GM12878 (cell line): ENCODE measurements around the gene CTSL. TPM values are rescaled to one million over a fixed set of nuclear protein-coding genes. Genes with fewer than 3 reads are reported as not detected.

ENCODE experiments used
- ATAC-seq: fragments of 200-7000 bp; cut with Tn5 transposase; 3 replicates; pipeline ENCODE4 v1.9.1; 2020; ENCODE audit warnings: mild to moderate bottlenecking, moderate library complexity
- BruUV-seq: library from RNA; stranded (reverse); fragments of 400-500 nt; replicated peaks from 2 replicates; lab custom pipeline; 2021; lab: Mats Ljungman, UMichigan
- CTCF ChIA-PET: fragments of 300-600 bp; sonication (Branson Sonifier 250); formaldehyde crosslinking; extraction: SDS; loops from one replicate; lab custom pipeline; 2021; ENCODE audit warnings: inconsistent platforms; lab: Yijun Ruan, JAX
- POLR2A ChIA-PET: fragments of 350-600 bp; formaldehyde crosslinking; extraction: SDS; loops from one replicate; lab custom pipeline; 2021; ENCODE audit warnings: inconsistent platforms; lab: Charles Lee
- RAD21 ChIA-PET: fragments of 300-600 bp; sonication (Branson Sonifier 250); formaldehyde crosslinking; loops from one replicate; lab custom pipeline; 2023; ENCODE audit warnings: antibody characterized with exemption; ENCODE audit not compliant: unreplicated experiment; lab: Charles Lee
- SMC1A ChIA-PET: fragments of 300-600 bp; sonication (Branson Sonifier 250); formaldehyde crosslinking; loops from one replicate; lab custom pipeline; 2023; ENCODE audit not compliant: unreplicated experiment, uncharacterized antibody; lab: Charles Lee
- DNase-seq: peaks from one replicate; pipeline ENCODE4 v3.0.0-alpha.2; 2011; ENCODE audit warnings: low read depth, low spot score
- FAIRE-seq: peaks from 3 replicates; lab custom pipeline; 2011; peaks lifted over from hg19 to GRCh38; lab: Jason Lieb, UNC
- H2AFZ ChIP-seq: 2 replicates; pipeline ENCODE4 v1.6.0; 2011; ENCODE audit warnings: low read depth, low read length, control low read depth; ENCODE audit not compliant: control insufficient read depth
- H3K27ac ChIP-seq: 2 replicates; pipeline ENCODE4 v1.5.1; 2011; ENCODE audit warnings: control low read depth; ENCODE audit not compliant: control insufficient read depth, insufficient read depth
- H3K27me3 ChIP-seq, 2 experiments: replicated peaks in 1 of 2; 2 replicates each; pipeline versions ENCODE4 v1.6.0 to v1.6.1; 2011; ENCODE audit warnings: low read length in 1 of 2; ENCODE audit not compliant: control insufficient read depth in 2 of 2, insufficient read depth in 2 of 2
- H3K36me3 ChIP-seq, 2 experiments: 2 replicates each; pipeline ENCODE4 v1.5.1; 2011; ENCODE audit warnings: low read length in 1 of 2; ENCODE audit not compliant: control insufficient read depth in 2 of 2, insufficient read depth in 2 of 2
- H3K4me1 ChIP-seq: 2 replicates; pipeline ENCODE4 v1.6.1; 2011; ENCODE audit warnings: mild to moderate bottlenecking, low read length, moderate library complexity, mixed read lengths; ENCODE audit not compliant: control insufficient read depth, insufficient read depth
- H3K4me2 ChIP-seq: 2 replicates; pipeline ENCODE4 v1.6.0; 2011; ENCODE audit warnings: control low read depth; ENCODE audit not compliant: control insufficient read depth, insufficient read depth
- H3K4me3 ChIP-seq: fragments of 200-600 bp; sonication (generic); 2 replicates; pipeline ENCODE4 v1.5.1; 2016
- H3K79me2 ChIP-seq: 2 replicates; pipeline ENCODE4 v1.6.0; 2011; ENCODE audit warnings: low read length; ENCODE audit not compliant: control insufficient read depth, insufficient read depth
- H3K9ac ChIP-seq: 2 replicates; pipeline ENCODE4 v1.8.0; 2011; ENCODE audit warnings: low read length, control low read depth, mixed read lengths; ENCODE audit not compliant: control insufficient read depth, insufficient read depth
- H3K9me3 ChIP-seq: replicated peaks from 3 replicates; pipeline ENCODE4 v1.5.1; 2011; ENCODE audit warnings: mild to moderate bottlenecking, low read length; ENCODE audit not compliant: control insufficient read depth, insufficient read depth
- H4K20me1 ChIP-seq: 2 replicates; pipeline ENCODE4 v1.6.0; 2011; ENCODE audit not compliant: control insufficient read depth, insufficient read depth
- CHD4 ChIP-seq: fragments of 200-600 bp; sonication (generic); IDR thresholded peaks from 2 replicates; pipeline ENCODE4 v1.6.1; 2016; ENCODE audit warnings: mild to moderate bottlenecking
- FOXM1 ChIP-seq: IDR thresholded peaks from 2 replicates; pipeline ENCODE4 v1.6.1; 2012; ENCODE audit warnings: low read depth, mild to moderate bottlenecking, inconsistent platforms, low read length, moderate library complexity
- HDAC2 ChIP-seq: fragments of 200-600 bp; sonication (generic); IDR thresholded peaks from 2 replicates; pipeline ENCODE4 v1.6.1; 2017
- IKZF1 ChIP-seq: fragments of 450-650 bp; conservative IDR thresholded peaks from 2 replicates; pipeline ENCODE4 v1.6.1; 2017; ENCODE audit warnings: antibody characterized with exemption, mild to moderate bottlenecking
- KLF5 ChIP-seq: fragments of 450-650 bp; IDR thresholded peaks from 2 replicates; pipeline ENCODE4 v1.6.1; 2014; ENCODE audit warnings: mild to moderate bottlenecking; ENCODE audit not compliant: partially characterized antibody
- POLR2AphosphoS2 ChIP-seq: IDR thresholded peaks from 2 replicates; pipeline ENCODE4 v1.6.1; 2011; ENCODE audit warnings: low read depth, mild to moderate bottlenecking, low read length, improper control_type of control experiment, moderate library complexity
- POLR2AphosphoS5 ChIP-seq: IDR thresholded peaks from 2 replicates; pipeline ENCODE4 v1.6.1; 2011; ENCODE audit warnings: mild to moderate bottlenecking, low read length, inconsistent platforms
- SKIL ChIP-seq: fragments of 450-650 bp; IDR thresholded peaks from 2 replicates; pipeline ENCODE4 v1.6.1; 2017; ENCODE audit warnings: mild to moderate bottlenecking, low read depth, inconsistent platforms; ENCODE audit not compliant: poor library complexity, severe bottlenecking
- TARDBP ChIP-seq: IDR thresholded peaks from 2 replicates; pipeline ENCODE4 v1.6.1; 2016; ENCODE audit warnings: borderline replicate concordance
- YY1 ChIP-seq: IDR thresholded peaks from 2 replicates; pipeline ENCODE4 v1.6.1; 2011; ENCODE audit warnings: low read depth, mild to moderate bottlenecking, low read length
- WGBS: methylation state at CpG from one replicate; pipeline ENCODE4 v1.1.6; 2016; ENCODE audit warnings: low lambda C conversion rate; ENCODE audit not compliant: insufficient replicate concordance, insufficient coverage; ENCODE audit errors: missing lambda C conversion rate; 5-methylcytosine and 5-hydroxymethylcytosine counted together
- in situ Hi-C: fragments of 300-500 bp; cut with MboI; formaldehyde crosslinking; loops from 9 replicates; pipeline ENCODE4 v1.14.3; 2018; ENCODE audit warnings: mixed read lengths
- intact Hi-C: fragments of 100-400 bp; cut with micrococcal nuclease; formaldehyde crosslinking; loops from one replicate; pipeline ENCODE4 v1.14.2; 2022; ENCODE audit not compliant: unreplicated experiment
- polyA plus RNA-seq, 11 experiments: library from polyadenylated mRNA; depleted of rRNA in 4 of 11; unstranded in 6 of 11; stranded (reverse) in 5 of 11; fragments of >200 nt; fragmentation: Nextera tagmentation in 4 of 11; fragmentation: Illumina TruSeq in 1 of 11; extraction: Ambion mirVana in 4 of 11; extraction: Trizol in 1 of 11; gene quantifications; 1 replicate in 1 of 11; 2 replicates in 10 of 11; pipeline versions ENCODE4 v1.2.1 to v1.2.3, GENCODE V29; 2011 to 2016; ENCODE audit warnings: inconsistent platforms in 2 of 11, missing spikeins in 2 of 11, low read depth in 1 of 11
- total RNA-seq, 4 experiments: library from RNA; depleted of rRNA in 3 of 4; stranded (reverse); fragments of >200 nt in 3 of 4; fragmentation: Illumina TruSeq in 1 of 4; extraction: Trizol in 1 of 4; gene quantifications; 2 replicates each; pipeline versions ENCODE4 v1.2.1 to v1.2.3, GENCODE V29; 2013 to 2021
- TF ChIP-seq, protein P1 (sequence below): fragments of 150-350 bp; IDR thresholded peaks from 2 replicates; pipeline ENCODE4 v1.6.1; 2014; ENCODE audit warnings: mild to moderate bottlenecking, low read depth, low read length
- TF ChIP-seq, protein P2 (sequence below): fragments of 150-350 bp; IDR thresholded peaks from 2 replicates; pipeline ENCODE4 v1.6.1; 2016; ENCODE audit warnings: low read depth, low read length
- TF ChIP-seq, protein P3 (sequence below): IDR thresholded peaks from 2 replicates; pipeline ENCODE4 v1.6.1; 2012; ENCODE audit warnings: low read length, inconsistent platforms

Gene CTSL
- total and polyA plus RNA-seq, 10 of the 15 experiments (the other 5 are each of a cell fraction or from before 2014, with no cell fraction given): 0.24 to 0.72 TPM; not detected in 8

DNA sequence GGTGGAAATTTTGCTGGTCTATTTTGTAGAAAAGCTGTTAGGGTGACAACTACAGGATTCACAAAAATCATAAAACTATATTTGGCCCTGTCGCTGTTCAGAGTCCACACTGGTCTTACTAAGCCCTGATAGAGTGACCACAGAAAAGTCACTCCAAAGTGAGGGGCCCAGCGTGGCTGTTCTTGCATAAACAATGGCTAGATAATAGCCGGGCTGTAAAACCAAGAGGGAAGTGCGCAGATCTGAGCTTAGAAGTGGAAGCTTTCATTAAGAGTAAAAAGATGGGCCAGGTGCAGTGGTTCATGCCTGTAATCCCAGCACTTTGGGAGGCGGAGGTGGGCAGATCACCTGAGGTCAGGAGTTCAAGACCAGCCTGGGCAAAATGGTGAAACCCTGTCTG lies 15.5 kb upstream of the CTSL start (continued):
- no peak for TF ChIP-seq SKIL
- no peak for TF ChIP-seq KLF5

- FAIRE-seq (no peak), DNase-seq (no peak), ATAC-seq (peak; percentile 38)
- intact Hi-C loops: no loop called here
- ChIA-PET CTCF (no interaction called here), POLR2A (interaction anchor here (0.6 kb wide), 1 partner anchor 370 kb away, joined by 3 read pairs; no protein-coding TSS in a partner anchor), RAD21 (no interaction called here), SMC1A (no interaction called here)
- no peak overlapping the region for H3K27ac ChIP-seq
- no peaks in the 10 kb centered on the region for H3K9me3 ChIP-seq
- H3K79me2 ChIP-seq: no peaks in the 10 kb centered on the region
- in situ Hi-C loops: no loop called here
- no peaks in the 10 kb centered on the region for H4K20me1 ChIP-seq
- no peak overlapping the region for H3K9ac ChIP-seq
- BruUV-seq: no TSS peak
- H3K4me3 ChIP-seq: no peak overlapping the region
- no peak overlapping the region for H2AFZ ChIP-seq
- peaks cover 15% of the 10 kb centered on the region for H3K4me1 ChIP-seq
- 55% methylated on average over 9 of the region's 9 CpGs for WGBS
- H3K4me2 ChIP-seq: no peak overlapping the region
- peaks cover 0 to 2% of the 10 kb centered on the region in 2 experiments; a peak in 1 of 4 replicates for H3K27me3 ChIP-seq
- peaks cover 0 to 6% of the 10 kb centered on the region in 2 experiments; a peak in 3 of 4 replicates for H3K36me3 ChIP-seq
- no peak for TF ChIP-seq YY1
- no peak for TF ChIP-seq FOXM1
- TF ChIP-seq, protein P1, sequence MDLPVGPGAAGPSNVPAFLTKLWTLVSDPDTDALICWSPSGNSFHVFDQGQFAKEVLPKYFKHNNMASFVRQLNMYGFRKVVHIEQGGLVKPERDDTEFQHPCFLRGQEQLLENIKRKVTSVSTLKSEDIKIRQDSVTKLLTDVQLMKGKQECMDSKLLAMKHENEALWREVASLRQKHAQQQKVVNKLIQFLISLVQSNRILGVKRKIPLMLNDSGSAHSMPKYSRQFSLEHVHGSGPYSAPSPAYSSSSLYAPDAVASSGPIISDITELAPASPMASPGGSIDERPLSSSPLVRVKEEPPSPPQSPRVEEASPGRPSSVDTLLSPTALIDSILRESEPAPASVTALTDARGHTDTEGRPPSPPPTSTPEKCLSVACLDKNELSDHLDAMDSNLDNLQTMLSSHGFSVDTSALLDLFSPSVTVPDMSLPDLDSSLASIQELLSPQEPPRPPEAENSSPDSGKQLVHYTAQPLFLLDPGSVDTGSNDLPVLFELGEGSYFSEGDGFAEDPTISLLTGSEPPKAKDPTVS: no peak
- no peak for TF ChIP-seq POLR2AphosphoS2
- TF ChIP-seq TARDBP: no peak
- TF ChIP-seq CHD4: no peak
- no peak for TF ChIP-seq POLR2AphosphoS5
- TF ChIP-seq IKZF1: no peak
- TF ChIP-seq, protein P2, sequence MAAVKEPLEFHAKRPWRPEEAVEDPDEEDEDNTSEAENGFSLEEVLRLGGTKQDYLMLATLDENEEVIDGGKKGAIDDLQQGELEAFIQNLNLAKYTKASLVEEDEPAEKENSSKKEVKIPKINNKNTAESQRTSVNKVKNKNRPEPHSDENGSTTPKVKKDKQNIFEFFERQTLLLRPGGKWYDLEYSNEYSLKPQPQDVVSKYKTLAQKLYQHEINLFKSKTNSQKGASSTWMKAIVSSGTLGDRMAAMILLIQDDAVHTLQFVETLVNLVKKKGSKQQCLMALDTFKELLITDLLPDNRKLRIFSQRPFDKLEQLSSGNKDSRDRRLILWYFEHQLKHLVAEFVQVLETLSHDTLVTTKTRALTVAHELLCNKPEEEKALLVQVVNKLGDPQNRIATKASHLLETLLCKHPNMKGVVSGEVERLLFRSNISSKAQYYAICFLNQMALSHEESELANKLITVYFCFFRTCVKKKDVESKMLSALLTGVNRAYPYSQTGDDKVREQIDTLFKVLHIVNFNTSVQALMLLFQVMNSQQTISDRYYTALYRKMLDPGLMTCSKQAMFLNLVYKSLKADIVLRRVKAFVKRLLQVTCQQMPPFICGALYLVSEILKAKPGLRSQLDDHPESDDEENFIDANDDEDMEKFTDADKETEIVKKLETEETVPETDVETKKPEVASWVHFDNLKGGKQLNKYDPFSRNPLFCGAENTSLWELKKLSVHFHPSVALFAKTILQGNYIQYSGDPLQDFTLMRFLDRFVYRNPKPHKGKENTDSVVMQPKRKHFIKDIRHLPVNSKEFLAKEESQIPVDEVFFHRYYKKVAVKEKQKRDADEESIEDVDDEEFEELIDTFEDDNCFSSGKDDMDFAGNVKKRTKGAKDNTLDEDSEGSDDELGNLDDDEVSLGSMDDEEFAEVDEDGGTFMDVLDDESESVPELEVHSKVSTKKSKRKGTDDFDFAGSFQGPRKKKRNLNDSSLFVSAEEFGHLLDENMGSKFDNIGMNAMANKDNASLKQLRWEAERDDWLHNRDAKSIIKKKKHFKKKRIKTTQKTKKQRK: no peak
- no peak for TF ChIP-seq HDAC2
- TF ChIP-seq, protein P3, sequence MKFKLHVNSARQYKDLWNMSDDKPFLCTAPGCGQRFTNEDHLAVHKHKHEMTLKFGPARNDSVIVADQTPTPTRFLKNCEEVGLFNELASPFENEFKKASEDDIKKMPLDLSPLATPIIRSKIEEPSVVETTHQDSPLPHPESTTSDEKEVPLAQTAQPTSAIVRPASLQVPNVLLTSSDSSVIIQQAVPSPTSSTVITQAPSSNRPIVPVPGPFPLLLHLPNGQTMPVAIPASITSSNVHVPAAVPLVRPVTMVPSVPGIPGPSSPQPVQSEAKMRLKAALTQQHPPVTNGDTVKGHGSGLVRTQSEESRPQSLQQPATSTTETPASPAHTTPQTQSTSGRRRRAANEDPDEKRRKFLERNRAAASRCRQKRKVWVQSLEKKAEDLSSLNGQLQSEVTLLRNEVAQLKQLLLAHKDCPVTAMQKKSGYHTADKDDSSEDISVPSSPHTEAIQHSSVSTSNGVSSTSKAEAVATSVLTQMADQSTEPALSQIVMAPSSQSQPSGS: no peak
Measured at GRCh38 chr9:87711857-87712800, 13.8 kb upstream of the CTSL start.
